GM18517 (cell line): ENCODE measurements around the gene JAG1.

Source experiments
- ATAC-seq: cut with Tn5 transposase; IDR thresholded peaks from one replicate; pipeline ENCODE4 v1.9.1; 2021; ENCODE audit warnings: mild to moderate bottlenecking, moderate library complexity; ENCODE audit not compliant: unreplicated experiment

JAG1 gene

GRCh38 chr20:10673842-10674683, at the start of gene JAG1:
Gene JAG1 (minus strand): TSS chr20:10673999. CDS start chr20:10673530, 469 bp downstream.
- peak; percentile 50 for ATAC-seq

GRCh38 chr20:10721976-10722375, 48.2 kb upstream of the JAG1 start:
- no peak for ATAC-seq

GRCh38 chr20:10721137-10721896, 47.5 kb upstream of the JAG1 start:
- ATAC-seq, result no peak

- no peak for ATAC-seq
Observed at GRCh38 chr20:10720565-10720964, 46.8 kb upstream of the JAG1 start.

GRCh38 chr20:10719740-10720385, 46.1 kb upstream of the JAG1 start:
- ATAC-seq, result no peak

- ATAC-seq, result no peak
Observed at GRCh38 chr20:10718661-10719060, 44.9 kb upstream of the JAG1 start.

- no peak for ATAC-seq
Observed at GRCh38 chr20:10716855-10717254, 43.1 kb upstream of the JAG1 start.

GRCh38 chr20:10715035-10715434, 41.2 kb upstream of the JAG1 start:
- no peak for ATAC-seq

GRCh38 chr20:10714236-10714975, 40.6 kb upstream of the JAG1 start:
- ATAC-seq, result no peak

GRCh38 chr20:10713161-10713560, 39.4 kb upstream of the JAG1 start:
- no peak for ATAC-seq

GRCh38 chr20:10711903-10712451, 38.2 kb upstream of the JAG1 start:
- ATAC-seq, result no peak

GRCh38 chr20:10710991-10711775, 37.4 kb upstream of the JAG1 start:
- ATAC-seq, result no peak

- ATAC-seq, result no peak
Observed at GRCh38 chr20:10709916-10710315, 36.1 kb upstream of the JAG1 start.

GRCh38 chr20:10708351-10709185, 34.8 kb upstream of the JAG1 start:
- ATAC-seq, result no peak

GRCh38 chr20:10707791-10708190, 34.0 kb upstream of the JAG1 start:
- no peak for ATAC-seq

GRCh38 chr20:10707068-10707467, 33.3 kb upstream of the JAG1 start:
- ATAC-seq, result no peak

GRCh38 chr20:10706460-10706811, 32.6 kb upstream of the JAG1 start:
- ATAC-seq, result no peak

GRCh38 chr20:10705801-10706459, 32.1 kb upstream of the JAG1 start:
- ATAC-seq, result no peak

- no peak for ATAC-seq
Observed at GRCh38 chr20:10701607-10702006, 27.8 kb upstream of the JAG1 start.
